Muscle layer of colon (tissue), 2 donors: Measurements from ENCODE around the gene C1orf21.

Source experiments
- H3K27ac ChIP-seq: one replicate; pipeline ENCODE4 v1.7.0; 2013; ENCODE audit warnings: low read depth, mild to moderate bottlenecking, low read length, moderate library complexity
- H3K27me3 ChIP-seq, 2 donors: one replicate each; pipeline ENCODE4 v1.7.0; 2013; ENCODE audit warnings: low read length in 2 of 2, mild to moderate bottlenecking in 2 of 2; ENCODE audit not compliant: insufficient read depth in 2 of 2, control insufficient read depth in 1 of 2
- H3K36me3 ChIP-seq: one replicate; pipeline ENCODE4 v1.7.0; 2013; ENCODE audit warnings: mild to moderate bottlenecking, low read length; ENCODE audit not compliant: insufficient read depth
- H3K4me1 ChIP-seq: one replicate; pipeline ENCODE4 v1.7.0; 2013; ENCODE audit warnings: mild to moderate bottlenecking, low read length; ENCODE audit not compliant: insufficient read depth
- H3K4me3 ChIP-seq, 2 donors: one replicate each; pipeline ENCODE4 v1.7.0; 2013; ENCODE audit warnings: low read length in 2 of 2, low read depth in 1 of 2, mild to moderate bottlenecking in 1 of 2, moderate library complexity in 1 of 2
- H3K9ac ChIP-seq: one replicate; pipeline ENCODE4 v1.7.0; 2013; ENCODE audit warnings: low read length
- H3K9me3 ChIP-seq: one replicate; pipeline ENCODE4 v1.7.0; 2013; ENCODE audit warnings: mild to moderate bottlenecking, low read length
- donor health status: abdominal sarcoma.
- donor health status: Adenocarcinoma of cecum.

The C1orf21 gene

DNA sequence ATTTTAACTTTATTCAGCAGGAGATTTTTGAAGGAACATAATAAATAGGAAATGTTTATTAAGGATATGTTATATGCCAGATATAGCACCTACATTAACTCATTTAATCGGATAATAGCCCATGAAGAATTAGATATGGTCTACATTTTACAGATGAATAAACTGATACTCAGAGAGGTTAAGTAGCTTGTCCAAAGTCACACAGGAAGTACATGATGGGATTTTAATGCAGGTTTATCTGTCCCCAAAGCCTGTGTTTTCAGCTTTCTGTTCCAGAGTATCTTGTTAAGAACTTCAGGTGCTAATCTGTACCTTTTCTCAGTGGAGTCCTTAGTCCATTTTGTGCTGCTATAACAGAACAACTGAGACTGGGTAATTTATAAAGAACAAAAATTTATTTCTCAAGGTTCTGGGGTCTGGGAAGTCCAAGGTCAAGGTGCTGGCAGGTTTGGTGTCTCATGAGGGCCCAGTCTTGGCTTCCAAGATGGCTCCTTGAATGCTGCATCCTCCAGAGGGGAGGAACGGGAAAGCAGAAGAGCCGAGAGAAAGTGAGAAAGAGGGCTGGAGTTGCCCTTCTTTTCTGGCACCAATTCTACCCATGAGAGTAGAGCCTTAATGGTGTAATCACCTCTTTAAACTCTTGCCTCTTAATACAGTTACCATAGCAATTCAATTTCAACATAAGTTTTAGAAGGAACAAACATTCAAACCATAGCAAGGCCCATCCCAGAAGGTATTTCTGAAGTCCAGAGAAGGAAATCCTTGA, 17.3 kb downstream of the C1orf21 start:
- no peaks in the 10 kb centered on the region for H3K36me3 ChIP-seq
- peaks cover 15% of the 10 kb centered on the region for H3K4me1 ChIP-seq

GRCh38 chr1:184404727-184405027, 17.8 kb downstream of the C1orf21 start:
- H3K4me3 ChIP-seq = no peak overlapping the region
- H3K9me3 ChIP-seq = no peaks in the 10 kb centered on the region
- H3K36me3 ChIP-seq = no peaks in the 10 kb centered on the region
- no peak overlapping the region for H3K9ac ChIP-seq
- H3K27ac ChIP-seq = no peak overlapping the region
- no peaks in the 10 kb centered on the region for H3K27me3 ChIP-seq
- H3K4me1 ChIP-seq = peaks cover 18% of the 10 kb centered on the region

More for the DNA sequence above, 17.3 kb downstream of the C1orf21 start:
- Histone ChIP-seq H3K9me3 (no peaks in the 10 kb centered on the region), H3K4me3 (no peak overlapping the region), H3K27me3 (no peaks in the 10 kb centered on the region), H3K27ac (no peak overlapping the region), H3K9ac (no peak overlapping the region)

GRCh38 chr1:184405094-184405800, 18.4 kb downstream of the C1orf21 start:
- no peaks in the 10 kb centered on the region for H3K9me3 ChIP-seq
- H3K4me1 ChIP-seq = peaks cover 19% of the 10 kb centered on the region
- H3K9ac ChIP-seq = no peak overlapping the region
- no peaks in the 10 kb centered on the region for H3K27me3 ChIP-seq
- H3K27ac ChIP-seq = no peak overlapping the region
- H3K4me3 ChIP-seq = no peak overlapping the region
- no peaks in the 10 kb centered on the region for H3K36me3 ChIP-seq

DNA sequence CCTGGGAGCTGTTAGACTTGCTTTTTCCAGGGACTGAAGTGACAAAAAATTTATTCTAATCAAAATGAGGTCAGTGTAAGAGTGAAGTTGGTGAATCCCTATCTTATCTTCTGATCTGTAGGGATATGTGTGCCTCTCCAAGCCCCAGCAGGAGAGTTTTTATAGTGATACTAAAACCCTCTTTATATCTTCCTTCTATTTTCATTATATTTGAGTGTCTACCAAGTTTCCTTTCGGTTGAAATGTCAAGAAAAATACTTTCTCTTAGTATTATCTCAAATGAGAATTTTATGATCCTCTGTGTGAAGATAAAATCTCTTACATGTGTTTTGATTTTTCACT, 18.9 kb downstream of the C1orf21 start:
- peaks cover 19% of the 10 kb centered on the region for H3K4me1 ChIP-seq
- no peaks in the 10 kb centered on the region for H3K27me3 ChIP-seq
- no peak overlapping the region for H3K9ac ChIP-seq
- no peak overlapping the region for H3K4me3 ChIP-seq
- H3K27ac ChIP-seq = no peak overlapping the region
- H3K9me3 ChIP-seq = no peaks in the 10 kb centered on the region
- H3K36me3 ChIP-seq = no peaks in the 10 kb centered on the region

- Histone ChIP-seq H3K9ac (no peak overlapping the region), H3K4me1 (peaks cover 19% of the 10 kb centered on the region), H3K27me3 (no peaks in the 10 kb centered on the region), H3K36me3 (no peaks in the 10 kb centered on the region), H3K27ac (no peak overlapping the region), H3K9me3 (no peaks in the 10 kb centered on the region), H3K4me3 (no peak overlapping the region)
These were observed 19.6 kb downstream of the C1orf21 start for GRCh38 chr1:184406479-184406878.

- Histone ChIP-seq H3K9me3 (no peaks in the 10 kb centered on the region), H3K4me1 (peaks cover 19% of the 10 kb centered on the region), H3K27me3 (no peaks in the 10 kb centered on the region), H3K36me3 (no peaks in the 10 kb centered on the region), H3K27ac (no peak overlapping the region), H3K4me3 (no peak overlapping the region), H3K9ac (no peak overlapping the region)
These were observed 21.1 kb downstream of the C1orf21 start for GRCh38 chr1:184407816-184408510.

DNA sequence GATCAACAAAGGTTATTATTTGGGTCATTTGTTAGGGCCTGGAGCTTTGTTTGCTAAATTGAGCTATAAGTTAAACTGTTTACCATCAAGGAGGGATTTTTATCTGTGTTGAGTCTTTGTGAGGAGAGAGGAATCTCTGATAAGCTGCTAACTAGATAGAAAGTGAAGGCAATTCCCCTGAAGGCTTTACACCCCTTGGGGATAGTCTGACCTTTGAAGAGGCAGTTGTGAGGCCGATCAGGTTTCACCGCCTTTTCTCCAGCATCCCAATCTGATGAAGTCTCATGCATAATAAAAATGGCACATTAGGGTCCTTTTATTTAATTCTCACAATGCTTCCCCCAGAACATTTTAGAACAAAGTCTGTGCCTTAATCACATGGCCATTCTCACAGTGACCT, 21.8 kb downstream of the C1orf21 start:
- no peaks in the 10 kb centered on the region for H3K9me3 ChIP-seq
- H3K4me3 ChIP-seq = no peak overlapping the region
- no peak overlapping the region for H3K27ac ChIP-seq
- peaks cover 19% of the 10 kb centered on the region for H3K4me1 ChIP-seq
- no peak overlapping the region for H3K9ac ChIP-seq
- no peaks in the 10 kb centered on the region for H3K27me3 ChIP-seq
- H3K36me3 ChIP-seq = no peaks in the 10 kb centered on the region

- H3K4me1 ChIP-seq = peaks cover 19% of the 10 kb centered on the region
- no peaks in the 10 kb centered on the region for H3K36me3 ChIP-seq
- H3K9me3 ChIP-seq = no peaks in the 10 kb centered on the region
- H3K9ac ChIP-seq = no peak overlapping the region
- no peak overlapping the region for H3K4me3 ChIP-seq
- no peaks in the 10 kb centered on the region for H3K27me3 ChIP-seq
- H3K27ac ChIP-seq = no peak overlapping the region
These were observed 22.2 kb downstream of the C1orf21 start for GRCh38 chr1:184409011-184409410.

GRCh38 chr1:184412472-184412871, 25.6 kb downstream of the C1orf21 start:
- Histone ChIP-seq H3K27me3 (no peaks in the 10 kb centered on the region), H3K9ac (no peak overlapping the region), H3K27ac (no peak overlapping the region), H3K36me3 (no peaks in the 10 kb centered on the region), H3K4me1 (peaks cover 17% of the 10 kb centered on the region), H3K9me3 (no peaks in the 10 kb centered on the region), H3K4me3 (no peak overlapping the region)

DNA sequence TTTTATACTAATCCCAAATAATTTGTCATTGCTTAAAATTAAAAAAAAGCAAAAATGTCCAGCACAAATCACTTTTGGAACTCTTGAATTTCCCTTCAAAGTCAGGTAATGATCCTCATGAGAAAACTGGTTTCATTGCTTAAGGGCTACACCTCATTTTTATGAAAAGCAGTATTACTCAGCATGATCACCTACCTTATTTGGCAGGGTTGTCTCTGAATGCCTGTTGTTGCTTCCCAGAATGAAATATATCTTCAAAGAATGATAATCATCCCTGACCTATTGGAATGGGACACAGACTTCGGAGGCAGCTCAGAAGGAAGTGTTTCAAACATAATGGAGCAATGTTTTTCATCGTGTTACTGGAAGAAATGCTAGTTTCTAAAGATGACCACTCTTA, 29.7 kb downstream of the C1orf21 start:
- Histone ChIP-seq H3K9me3 (no peaks in the 10 kb centered on the region), H3K4me3 (no peak overlapping the region), H3K9ac (no peak overlapping the region), H3K27ac (no peak overlapping the region), H3K36me3 (no peaks in the 10 kb centered on the region), H3K27me3 (no peaks in the 10 kb centered on the region), H3K4me1 (peaks cover 22% of the 10 kb centered on the region)

- Histone ChIP-seq H3K9ac (no peak overlapping the region), H3K4me1 (peaks cover 22% of the 10 kb centered on the region), H3K36me3 (no peaks in the 10 kb centered on the region), H3K9me3 (no peaks in the 10 kb centered on the region), H3K27me3 (no peaks in the 10 kb centered on the region), H3K4me3 (no peak overlapping the region), H3K27ac (no peak overlapping the region)
These were observed 30.1 kb downstream of the C1orf21 start for GRCh38 chr1:184416946-184417345.
